ENCODE measurements around the gene C16orf78. TPM values are rescaled to one million over a fixed set of nuclear protein-coding genes. Genes with fewer than 3 reads are reported as not detected.

The C16orf78 gene
- total RNA-seq, 6 donors from 2014 or later: not detected

GRCh38 chr16:49366669-49367068 lies 6.9 kb upstream of the C16orf78 start:
- H3K4me1 ChIP-seq: no peaks in the 10 kb centered on the region
- DNase-seq (no peak), ATAC-seq (ENCODE audit: low FRiP score in 2 of 2) (no peak)
- no peak overlapping the region for H3K4me3 ChIP-seq
- H3K9me3 ChIP-seq: no peaks in the 10 kb centered on the region
- no peak overlapping the region for H3K27ac ChIP-seq
- H3K27me3 ChIP-seq: no peaks in the 10 kb centered on the region
- no peaks in the 10 kb centered on the region for H3K36me3 ChIP-seq
- no peak for TF ChIP-seq EP300 (IDR thresholded peaks at IDR 0.05)
- 53 to 63% methylated on average over 3 of the region's 3 CpGs for WGBS, 2 donors

DNA sequence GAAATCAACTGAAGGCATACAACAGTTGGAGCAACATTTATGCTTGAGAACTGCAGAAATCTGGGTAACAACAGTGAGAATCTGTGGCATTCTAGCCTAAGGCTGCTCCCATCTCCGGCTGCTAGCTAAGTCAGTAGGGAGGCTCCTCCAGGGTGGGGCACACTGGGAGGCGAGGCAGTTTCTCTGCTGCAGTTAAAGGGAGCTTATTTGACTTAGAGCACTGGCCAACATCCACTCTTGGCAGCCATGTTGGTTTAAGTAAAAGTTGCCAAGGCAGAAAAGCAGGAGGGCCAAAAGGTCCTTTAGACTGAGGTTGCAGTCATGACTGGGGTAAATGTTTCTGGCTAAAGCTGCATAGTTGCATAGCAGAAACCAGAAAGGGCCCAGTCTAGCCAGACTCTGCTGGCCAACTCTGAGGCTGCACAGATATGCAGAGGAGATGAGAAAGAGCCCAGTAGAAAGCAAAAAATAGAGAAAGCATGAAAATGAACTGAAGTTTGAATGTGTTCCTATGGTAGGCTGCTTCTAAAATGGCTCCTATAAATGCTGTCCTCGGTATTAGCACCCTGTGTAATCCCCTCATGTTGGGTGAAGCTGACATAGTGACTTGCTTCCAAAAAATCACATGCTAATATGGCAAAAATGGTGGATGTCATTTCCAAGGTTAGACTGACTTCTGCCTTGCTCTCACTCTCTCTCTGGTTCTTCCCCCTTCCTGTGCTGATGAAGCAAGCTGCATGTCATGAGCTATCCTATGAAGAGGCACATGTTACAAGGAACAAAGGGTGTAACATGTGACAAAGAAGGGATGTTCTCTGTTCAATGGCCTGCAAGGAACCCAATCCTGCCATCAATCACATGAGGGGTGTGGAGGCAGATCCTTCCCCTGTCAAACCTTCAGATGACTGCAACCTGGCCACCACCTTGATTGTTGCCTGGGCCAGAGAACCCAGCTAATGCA lies 3.7 kb upstream of the C16orf78 start:
- ATAC-seq (ENCODE audit: low FRiP score in 2 of 2): peak in 1 of 2 donors; percentile 43
- no peaks in the 10 kb centered on the region for H3K9me3 ChIP-seq
- H3K27me3 ChIP-seq: no peaks in the 10 kb centered on the region
- no peak overlapping the region for H3K4me3 ChIP-seq
- no peaks in the 10 kb centered on the region for H3K4me1 ChIP-seq
- WGBS, 2 donors: 82 to 86% methylated on average over 3 of the region's 3 CpGs
- DNase-seq: no peak
- H3K36me3 ChIP-seq: no peaks in the 10 kb centered on the region
- TF ChIP-seq POLR2AphosphoS5 (IDR thresholded peaks at IDR 0.05): no peak
- TF ChIP-seq EP300 (IDR thresholded peaks at IDR 0.05): no peak
- TF ChIP-seq, protein P1, sequence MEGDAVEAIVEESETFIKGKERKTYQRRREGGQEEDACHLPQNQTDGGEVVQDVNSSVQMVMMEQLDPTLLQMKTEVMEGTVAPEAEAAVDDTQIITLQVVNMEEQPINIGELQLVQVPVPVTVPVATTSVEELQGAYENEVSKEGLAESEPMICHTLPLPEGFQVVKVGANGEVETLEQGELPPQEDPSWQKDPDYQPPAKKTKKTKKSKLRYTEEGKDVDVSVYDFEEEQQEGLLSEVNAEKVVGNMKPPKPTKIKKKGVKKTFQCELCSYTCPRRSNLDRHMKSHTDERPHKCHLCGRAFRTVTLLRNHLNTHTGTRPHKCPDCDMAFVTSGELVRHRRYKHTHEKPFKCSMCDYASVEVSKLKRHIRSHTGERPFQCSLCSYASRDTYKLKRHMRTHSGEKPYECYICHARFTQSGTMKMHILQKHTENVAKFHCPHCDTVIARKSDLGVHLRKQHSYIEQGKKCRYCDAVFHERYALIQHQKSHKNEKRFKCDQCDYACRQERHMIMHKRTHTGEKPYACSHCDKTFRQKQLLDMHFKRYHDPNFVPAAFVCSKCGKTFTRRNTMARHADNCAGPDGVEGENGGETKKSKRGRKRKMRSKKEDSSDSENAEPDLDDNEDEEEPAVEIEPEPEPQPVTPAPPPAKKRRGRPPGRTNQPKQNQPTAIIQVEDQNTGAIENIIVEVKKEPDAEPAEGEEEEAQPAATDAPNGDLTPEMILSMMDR (IDR thresholded peaks at IDR 0.05): no peak
- TF ChIP-seq POLR2A (IDR thresholded peaks at IDR 0.05): no peak
- H3K27ac ChIP-seq: no peak overlapping the region

DNA sequence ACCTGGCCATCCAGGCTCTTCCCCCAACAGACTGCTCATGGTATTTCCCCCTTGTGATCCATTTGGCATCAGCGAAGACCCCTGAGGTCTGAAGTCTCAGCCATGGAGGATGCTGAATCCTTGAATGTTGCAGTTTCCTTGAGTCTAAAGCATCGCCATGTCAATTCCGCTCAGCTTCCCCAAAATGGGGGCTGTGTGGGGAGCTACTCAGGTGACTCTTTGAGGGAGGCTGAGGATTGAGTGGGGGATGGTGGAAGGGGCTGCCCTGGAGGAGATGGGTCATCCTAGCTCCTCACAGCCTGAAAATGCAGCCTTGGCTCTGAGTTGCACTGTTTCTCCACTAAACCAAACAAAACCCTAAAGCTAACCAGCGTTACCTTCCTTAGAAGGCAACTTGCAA lies 2.6 kb downstream of the C16orf78 start:
- Histone ChIP-seq H3K4me1 (no peaks in the 10 kb centered on the region), H3K27ac (no peak overlapping the region), H3K27me3 (no peaks in the 10 kb centered on the region), H3K36me3 (no peaks in the 10 kb centered on the region), H3K4me3 (no peak overlapping the region), H3K9me3 (no peaks in the 10 kb centered on the region)
- no peak for TF ChIP-seq POLR2AphosphoS5 (IDR thresholded peaks at IDR 0.05)
- TF ChIP-seq EP300 (IDR thresholded peaks at IDR 0.05): no peak
- no peak for TF ChIP-seq POLR2A (IDR thresholded peaks at IDR 0.05)
- TF ChIP-seq, protein P1 (IDR thresholded peaks at IDR 0.05): no peak
- 90 to 94% methylated on average over 2 to 4 of the region's 4 CpGs for WGBS, 2 donors
- no peak for ATAC-seq (ENCODE audit: low FRiP score in 2 of 2)
- no peak for DNase-seq

GRCh38 chr16:49377196-49377755 lies 3.7 kb downstream of the C16orf78 start:
- Histone ChIP-seq H3K36me3 (no peaks in the 10 kb centered on the region), H3K4me3 (no peak overlapping the region), H3K9me3 (no peaks in the 10 kb centered on the region), H3K27ac (no peak overlapping the region), H3K27me3 (no peaks in the 10 kb centered on the region), H3K4me1 (no peaks in the 10 kb centered on the region)
- DNase-seq: no peak
- TF ChIP-seq POLR2A (IDR thresholded peaks at IDR 0.05) (no peak), EP300 (IDR thresholded peaks at IDR 0.05) (no peak), POLR2AphosphoS5 (IDR thresholded peaks at IDR 0.05) (no peak)
- TF ChIP-seq, protein P1 (IDR thresholded peaks at IDR 0.05): no peak
- ATAC-seq (ENCODE audit: low FRiP score in 2 of 2): peak; percentile 12 to 60
- 84 to 86% methylated on average over 4 to 7 of the region's 7 CpGs for WGBS, 2 donors

DNA sequence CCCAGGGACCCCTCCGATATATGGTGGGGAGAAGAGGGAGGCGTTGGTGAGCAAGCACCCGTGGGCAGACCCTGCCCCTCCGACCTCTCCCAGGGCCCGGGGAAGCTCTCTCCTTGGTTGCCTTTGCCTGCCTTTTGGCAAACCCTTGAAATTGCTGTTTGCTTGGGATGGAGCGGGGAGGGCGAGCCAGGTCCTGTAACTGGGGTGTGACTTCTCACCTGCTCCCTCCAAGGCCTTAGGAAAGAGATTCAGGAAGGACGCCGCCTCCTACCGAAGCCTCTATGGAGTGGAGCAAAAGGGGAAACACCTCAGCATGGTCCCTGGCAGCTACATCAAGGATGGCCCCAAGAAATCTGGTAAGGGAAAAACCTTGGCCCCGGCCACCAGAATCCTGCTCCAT lies 4.6 kb downstream of the C16orf78 start:
- peak in 1 of 2 donors; percentile 32 for ATAC-seq (ENCODE audit: low FRiP score in 2 of 2)

More for the DNA sequence above, 4.6 kb downstream of the C16orf78 start:
- DNase-seq: no peak
- no peaks in the 10 kb centered on the region for H3K27me3 ChIP-seq
- no peak overlapping the region for H3K4me3 ChIP-seq
- no peaks in the 10 kb centered on the region for H3K4me1 ChIP-seq
- no peak overlapping the region for H3K27ac ChIP-seq
- no peaks in the 10 kb centered on the region for H3K36me3 ChIP-seq
- no peaks in the 10 kb centered on the region for H3K9me3 ChIP-seq
- WGBS, 2 donors: 70% methylated on average over 10 to 11 of the region's 11 CpGs
- TF ChIP-seq POLR2A (IDR thresholded peaks at IDR 0.05): no peak
- TF ChIP-seq, protein P1 (IDR thresholded peaks at IDR 0.05): no peak
- TF ChIP-seq POLR2AphosphoS5 (IDR thresholded peaks at IDR 0.05): no peak
- TF ChIP-seq EP300 (IDR thresholded peaks at IDR 0.05): no peak

All from upper lobe of left lung (tissue), 6 donors.